GM18498 (cell line): ENCODE measurements around the gene EIF4ENIF1.
A peak's percentile ranks its signal among the peaks of the same experiment; 100 is the strongest.
"Not testable (repeated sequence)": the region's sequence is repeated elsewhere in the genome, so short reads cannot be mapped to it uniquely, and the experiment has no call there.

Experiments
- ATAC-seq: cut with Tn5 transposase; IDR thresholded peaks from one replicate; pipeline ENCODE4 v1.9.1; 2021; ENCODE audit warnings: mild to moderate bottlenecking, moderate library complexity; ENCODE audit not compliant: unreplicated experiment

EIF4ENIF1 gene

GRCh38 chr22:31445642-31446041 lies 44.0 kb downstream of the EIF4ENIF1 start:
- no peak for ATAC-seq

GRCh38 chr22:31443516-31443915 lies 46.1 kb downstream of the EIF4ENIF1 start:
- ATAC-seq: no peak

GRCh38 chr22:31442768-31443489 lies 46.7 kb downstream of the EIF4ENIF1 start:
- no peak for ATAC-seq

- no peak for ATAC-seq
Observed at GRCh38 chr22:31441652-31442051, 48.0 kb downstream of the EIF4ENIF1 start.

- ATAC-seq: no peak
Observed at GRCh38 chr22:31440681-31441080, 49.0 kb downstream of the EIF4ENIF1 start.

GRCh38 chr22:31439808-31440207 lies 49.8 kb downstream of the EIF4ENIF1 start:
- no peak for ATAC-seq

GRCh38 chr22:31436132-31436531 lies 53.5 kb downstream of the EIF4ENIF1 start:
- ATAC-seq: no peak

GRCh38 chr22:31431950-31432349 lies 57.7 kb downstream of the EIF4ENIF1 start:
- no peak for ATAC-seq

GRCh38 chr22:31425331-31426050 lies 64.2 kb downstream of the EIF4ENIF1 start:
- ATAC-seq: no peak

GRCh38 chr22:31402350-31402749 lies 87.3 kb downstream of the EIF4ENIF1 start:
- ATAC-seq: not testable (repeated sequence)

GRCh38 chr22:31400023-31400397 lies 89.6 kb downstream of the EIF4ENIF1 start:
- ATAC-seq: no peak

GRCh38 chr22:31399211-31400022 lies 90.2 kb downstream of the EIF4ENIF1 start, which contains the start of gene DRG1:
TSS of gene DRG1 (plus strand) at chr22:31399604. CDS start at chr22:31399684, 80 bp downstream.
- ATAC-seq: peak; percentile 98

- no peak for ATAC-seq
Observed at GRCh38 chr22:31398231-31398630, 91.4 kb downstream of the EIF4ENIF1 start.

- ATAC-seq: no peak
Observed at GRCh38 chr22:31394326-31394725, 95.3 kb downstream of the EIF4ENIF1 start.

GRCh38 chr22:31393893-31394292 lies 95.7 kb downstream of the EIF4ENIF1 start:
- no peak for ATAC-seq
